ENCODE measurements around the gene GRPR.
"Not testable (repeated sequence)": the region's sequence is repeated elsewhere in the genome, so short reads cannot be mapped to it uniquely, and the experiment has no call there.

The GRPR gene

DNA sequence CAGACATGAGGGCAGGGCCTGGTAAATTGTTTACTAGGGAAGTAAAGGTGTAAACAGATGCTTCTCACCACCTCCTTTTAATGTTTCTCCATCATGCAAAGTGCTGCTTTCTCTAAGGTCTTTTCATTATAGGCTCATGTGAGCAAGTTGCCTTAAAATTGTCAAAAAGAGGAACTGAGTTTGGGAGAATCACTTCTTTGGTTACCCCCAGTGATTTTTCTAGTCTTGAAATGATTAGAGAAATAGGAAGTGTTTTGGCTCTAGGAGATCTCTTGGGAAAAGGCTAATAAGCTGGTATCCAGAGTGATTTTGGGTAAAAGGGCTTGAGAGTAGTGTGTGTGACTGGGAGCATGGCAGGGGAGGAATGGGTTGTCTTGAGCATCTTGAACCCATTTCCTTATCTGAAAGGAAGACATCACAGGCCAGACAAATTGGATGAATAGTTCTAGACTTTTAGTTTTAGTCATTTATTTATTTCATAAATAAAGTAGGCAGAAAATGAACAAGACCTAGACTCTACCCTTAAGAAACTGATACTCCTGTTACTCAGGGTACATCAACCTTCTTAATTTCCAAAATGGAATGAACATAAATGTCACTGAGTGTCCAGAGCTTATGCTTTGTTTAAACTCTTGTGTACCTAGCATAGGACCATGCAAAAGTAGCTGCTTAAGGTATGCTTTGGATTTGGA lies 14.2 kb downstream of the GRPR start:
- DNase-seq, result no peak

DNA sequence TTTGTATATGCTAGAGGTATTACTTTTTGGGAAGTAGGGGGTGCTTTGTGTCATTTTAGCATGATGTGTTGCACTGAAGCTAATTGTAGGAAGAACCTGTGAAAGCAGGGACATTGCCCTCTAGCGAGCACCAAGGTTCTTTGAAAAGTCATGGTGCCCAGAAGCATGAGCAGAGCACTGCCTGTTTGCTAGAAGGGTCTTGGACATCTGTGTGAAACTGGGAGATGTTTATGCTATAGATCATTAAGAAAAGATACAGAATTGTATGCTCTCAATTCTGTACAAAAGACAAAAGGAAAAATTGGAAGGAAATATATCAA lies 14.7 kb downstream of the GRPR start:
- DNase-seq, result no peak

DNA sequence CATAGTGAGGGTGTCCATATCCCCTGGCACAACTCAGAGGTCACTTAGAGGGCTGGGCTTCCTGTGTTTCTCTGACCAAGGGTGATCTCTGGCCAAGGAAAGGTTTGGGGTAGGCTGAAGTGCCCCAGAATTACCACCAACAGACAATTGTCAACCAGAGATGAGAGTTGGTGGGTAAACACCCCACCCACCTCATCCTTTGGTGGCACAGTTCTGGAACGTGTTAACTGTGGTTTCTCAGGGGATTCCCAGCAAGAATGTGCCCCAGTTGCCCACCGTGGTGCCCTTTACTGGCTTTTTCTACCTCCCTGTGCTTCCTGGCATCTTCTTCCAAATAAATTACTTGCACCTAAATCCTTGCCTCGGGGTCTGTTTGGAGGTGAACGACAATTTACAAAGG lies 17.1 kb downstream of the GRPR start:
- no peak for DNase-seq

DNA sequence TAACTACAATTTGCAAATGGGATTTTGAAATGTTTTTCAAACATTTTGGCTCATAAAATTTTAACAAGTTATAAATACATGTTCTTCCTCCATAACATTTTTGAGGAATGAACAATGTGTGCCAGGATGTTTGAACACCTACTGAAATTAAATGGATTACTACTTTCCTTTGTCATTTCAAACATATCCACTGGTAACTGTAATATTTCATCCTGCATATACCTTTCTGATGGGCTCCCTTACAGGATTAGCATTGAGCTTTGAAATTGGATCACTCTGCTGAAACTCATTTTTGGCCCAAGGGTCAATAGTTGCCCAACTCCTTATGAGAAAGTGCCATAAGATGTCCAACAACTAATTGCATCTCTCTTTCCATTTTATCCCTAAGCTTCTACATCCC lies 17.6 kb downstream of the GRPR start:
- DNase-seq, result no peak

DNA sequence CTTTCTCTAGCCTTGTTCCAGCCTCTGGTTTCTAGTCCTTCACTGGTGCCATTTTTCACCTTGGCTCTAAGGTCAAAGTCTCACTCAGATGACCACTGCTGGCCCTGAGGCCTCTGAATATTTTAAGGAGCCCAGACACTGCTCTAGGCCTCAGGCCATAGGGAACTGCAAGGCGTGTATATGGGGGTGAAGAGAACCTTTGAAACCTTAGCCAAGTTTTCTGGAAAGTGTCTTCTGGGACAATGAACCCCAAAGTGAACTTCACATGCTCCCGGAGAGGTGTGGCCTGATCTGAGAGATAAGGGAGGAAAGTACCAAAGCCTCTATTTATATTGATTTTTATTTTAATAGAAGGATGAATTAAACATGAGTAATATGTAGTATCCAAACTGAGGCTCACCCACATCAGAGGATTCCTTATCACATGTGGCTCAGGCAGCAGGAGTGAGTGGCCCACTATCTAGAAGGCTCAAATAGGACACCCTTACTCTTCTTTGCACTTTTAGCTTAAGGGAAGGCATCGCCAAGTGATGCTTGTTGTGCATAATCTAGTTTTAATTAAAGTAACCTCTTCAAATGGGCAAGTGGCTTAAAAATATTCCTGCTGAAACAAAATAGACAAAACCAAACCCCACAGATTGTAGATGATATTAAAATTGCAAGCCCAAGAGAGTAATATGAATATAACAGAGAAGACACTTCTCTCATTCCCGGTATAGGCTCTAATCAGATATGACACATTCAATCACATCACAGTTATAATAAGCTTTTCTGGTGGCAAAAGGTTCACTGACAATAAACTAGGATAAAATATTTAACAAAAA lies 18.3 kb downstream of the GRPR start:
- DNase-seq, result no peak

DNA sequence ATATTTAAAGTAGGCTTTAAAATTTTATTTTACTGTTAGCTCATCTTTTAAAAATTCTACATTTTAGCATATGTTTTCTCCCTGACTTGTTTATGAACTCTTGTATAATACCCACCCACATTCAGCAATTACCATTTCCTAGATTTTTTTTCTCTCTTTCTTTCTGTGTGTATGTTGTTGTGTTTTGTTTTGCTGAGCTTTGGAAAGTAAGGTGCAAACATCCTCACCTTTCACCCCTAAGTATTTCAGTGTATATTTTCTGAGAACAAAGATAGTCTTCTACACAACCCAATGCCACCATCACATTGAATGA lies 18.8 kb downstream of the GRPR start:
- DNase-seq, result no peak

DNA sequence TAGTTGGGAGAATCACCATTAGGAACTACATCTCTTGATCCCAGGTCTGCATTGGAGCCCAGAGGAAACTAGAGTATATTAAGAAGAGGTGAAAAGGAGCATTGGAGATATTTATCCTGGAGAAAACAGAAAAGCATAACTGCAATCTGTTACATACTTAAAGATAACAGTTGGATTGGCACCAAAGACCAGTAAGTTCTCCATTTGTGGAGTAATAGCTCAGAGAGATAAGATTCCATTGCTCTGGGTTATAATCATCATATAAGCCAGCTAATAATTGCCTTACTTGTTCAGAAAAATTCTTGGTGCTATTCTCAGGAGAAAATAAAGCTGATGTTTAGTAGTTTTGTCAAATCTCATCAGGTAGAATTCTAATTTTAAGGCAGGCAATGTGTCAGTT lies 20.6 kb downstream of the GRPR start:
- DNase-seq, result no peak

DNA sequence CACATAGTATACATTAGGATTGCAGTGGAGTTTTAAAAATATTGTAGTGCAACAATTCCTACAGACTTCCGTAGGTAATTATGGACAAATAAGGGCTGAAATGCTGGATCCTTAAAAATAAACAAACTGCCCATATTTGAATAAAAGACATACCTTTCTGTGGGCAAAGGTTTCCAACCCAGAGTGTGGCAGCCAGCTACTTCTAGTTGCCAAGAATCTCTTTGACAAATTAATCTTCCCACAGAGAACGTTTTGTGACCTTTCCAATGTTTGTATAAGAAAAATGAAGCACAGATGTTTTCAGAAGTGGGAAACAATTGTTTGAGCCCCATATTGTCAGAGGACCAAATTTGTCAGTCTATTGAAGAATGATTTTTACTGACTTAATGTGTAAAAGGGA lies 21.1 kb downstream of the GRPR start:
- no peak for DNase-seq

DNA sequence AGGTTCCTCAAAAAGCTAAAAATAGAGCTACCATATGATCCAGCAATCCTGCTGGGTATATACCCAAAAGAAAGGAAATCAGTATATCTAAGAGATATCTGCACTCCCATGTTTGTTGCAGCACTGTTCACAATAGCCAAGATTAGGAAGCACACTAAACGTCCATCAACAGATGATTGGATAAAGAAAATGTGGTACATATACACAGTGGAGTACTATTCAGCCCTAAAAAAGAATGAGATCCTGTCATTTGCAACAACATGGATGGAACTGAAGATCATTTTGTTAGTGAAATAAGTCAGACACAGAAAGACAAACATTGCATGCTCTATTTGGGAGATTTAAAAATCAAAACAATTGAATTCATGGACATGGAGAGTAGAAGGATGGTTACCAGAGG lies 21.7 kb downstream of the GRPR start:
- not testable (repeated sequence) for DNase-seq

DNA sequence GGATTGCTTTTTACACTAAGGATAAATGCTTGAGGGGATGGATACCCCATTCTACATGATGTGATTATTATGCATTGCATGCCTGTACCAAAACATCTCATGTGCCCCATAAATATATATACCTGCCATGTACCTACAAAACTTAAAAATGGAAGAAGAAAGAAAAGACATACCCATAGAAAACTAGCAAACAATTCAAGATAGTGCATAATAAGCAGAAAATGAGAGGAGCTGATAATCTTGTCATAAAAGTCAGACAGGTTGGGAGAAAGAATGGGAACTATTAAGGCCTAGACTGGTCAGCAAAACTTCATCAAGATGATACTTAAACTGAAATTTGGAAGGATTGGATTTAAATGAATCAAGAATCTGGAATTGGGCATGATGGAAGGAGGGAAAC lies 22.3 kb downstream of the GRPR start:
- DNase-seq, result no peak

DNA sequence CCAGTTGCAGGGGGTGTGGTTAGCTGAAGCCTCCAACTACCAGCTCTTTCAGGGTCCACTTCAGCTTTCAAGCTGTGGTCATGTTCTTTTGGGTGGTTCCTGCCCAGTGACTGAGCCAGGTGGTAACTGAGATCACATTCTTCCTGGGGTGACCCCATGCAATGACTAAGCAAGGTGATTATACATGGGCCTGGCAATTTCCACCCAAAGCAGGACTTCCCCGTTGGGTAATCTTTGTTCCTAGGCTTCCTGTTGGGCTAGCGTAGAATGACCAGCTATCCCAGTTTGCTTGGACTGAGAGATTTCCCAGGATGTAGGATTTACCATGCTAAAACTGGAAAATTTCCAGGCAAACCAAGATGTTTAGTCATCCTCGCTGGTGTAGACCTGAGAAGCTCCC lies 25.5 kb downstream of the GRPR start:
- DNase-seq, result no peak

DNA sequence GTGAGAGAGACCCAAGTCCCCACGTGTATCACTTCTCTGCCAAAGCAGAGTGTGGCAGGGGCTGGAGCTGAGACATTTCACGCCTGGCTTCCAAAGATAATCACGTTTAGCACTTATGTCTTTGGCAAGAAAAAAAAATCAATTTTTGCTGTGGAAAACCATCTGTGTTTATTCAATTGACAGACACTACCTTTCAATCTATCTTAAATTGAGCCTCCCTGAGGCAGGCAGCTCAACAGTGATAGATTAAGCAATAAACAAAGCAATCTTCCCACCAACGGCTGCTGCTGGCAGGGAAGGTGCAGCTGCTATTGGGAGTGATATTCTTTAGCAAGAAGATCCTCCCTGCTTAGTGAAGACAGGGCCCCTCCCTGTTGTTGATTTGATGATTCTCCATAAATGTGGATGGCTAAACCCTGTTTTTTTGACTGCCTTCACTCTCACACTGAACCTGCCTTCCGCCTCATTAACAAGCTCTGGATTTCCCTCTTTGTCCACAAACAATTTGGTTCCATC lies 32.3 kb downstream of the GRPR start:
- DNase-seq, result no peak

DNA sequence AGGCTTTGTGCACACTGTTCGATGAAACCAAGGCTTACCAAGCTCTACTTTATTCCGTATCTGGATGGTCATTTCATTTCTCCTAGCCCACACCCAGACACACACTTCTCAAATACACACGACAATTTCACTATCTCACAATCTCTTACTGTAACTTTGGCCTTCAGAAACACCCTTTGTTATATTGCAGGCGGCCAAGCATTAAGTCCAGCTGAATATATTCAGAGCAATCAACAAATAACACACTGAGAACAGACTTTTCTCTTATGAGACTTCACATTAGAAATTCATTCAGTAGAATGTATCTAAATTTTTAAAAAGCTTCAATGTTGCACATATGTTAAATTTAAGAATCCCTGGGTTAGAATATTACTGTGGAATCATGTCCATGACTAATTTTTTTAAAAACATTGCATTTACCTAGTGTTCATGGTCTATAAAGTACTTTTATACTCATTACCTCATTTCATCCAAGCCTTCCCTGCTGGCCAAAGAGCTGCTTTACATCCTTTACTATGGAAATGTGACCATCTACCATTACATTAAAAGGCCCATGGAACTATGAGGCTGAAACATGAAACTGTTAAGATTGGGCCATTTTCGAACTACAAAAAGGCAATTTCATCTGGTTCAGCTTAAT lies 33.4 kb downstream of the GRPR start:
- DNase-seq, result no peak

DNA sequence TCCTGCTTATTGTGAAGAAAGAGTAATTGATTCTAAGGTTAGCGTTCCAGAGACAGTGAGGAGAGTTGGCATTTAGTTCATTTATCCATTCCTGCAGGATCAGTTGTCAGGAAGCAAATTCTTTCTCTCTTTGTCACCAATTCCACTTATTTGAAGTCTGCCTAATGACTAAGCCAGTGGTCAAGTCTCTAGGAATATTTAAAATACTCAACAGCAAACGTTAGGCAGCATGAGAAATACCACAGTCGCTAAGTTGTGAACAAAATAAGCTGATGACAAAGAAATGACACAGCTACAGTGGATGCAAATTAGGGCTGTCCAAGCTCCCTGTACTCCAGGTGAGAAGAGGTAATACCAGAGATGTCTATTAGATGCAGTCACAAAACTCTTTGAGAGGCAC lies 37.4 kb downstream of the GRPR start:
- no peak for DNase-seq

DNA sequence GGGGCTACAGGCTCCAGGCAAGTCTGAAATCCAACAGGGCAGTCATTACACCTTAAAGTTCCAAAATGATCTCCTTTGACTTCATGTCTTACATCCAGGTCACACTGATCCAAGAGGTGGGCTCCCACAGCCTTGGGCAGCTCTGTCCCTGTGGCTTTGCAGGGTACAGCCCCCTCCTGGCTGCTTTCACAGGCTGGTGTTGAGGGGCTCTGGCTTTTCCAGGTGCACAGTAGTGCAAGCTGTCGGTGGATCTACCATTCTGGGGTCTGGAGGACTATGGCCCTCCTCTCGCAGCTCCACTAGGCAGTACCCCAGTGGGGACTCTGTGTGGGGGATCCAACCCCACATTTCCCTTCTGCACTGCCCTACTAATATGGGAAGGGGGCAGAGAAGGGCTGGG lies 37.8 kb downstream of the GRPR start:
- DNase-seq, result not testable (repeated sequence)

DNA sequence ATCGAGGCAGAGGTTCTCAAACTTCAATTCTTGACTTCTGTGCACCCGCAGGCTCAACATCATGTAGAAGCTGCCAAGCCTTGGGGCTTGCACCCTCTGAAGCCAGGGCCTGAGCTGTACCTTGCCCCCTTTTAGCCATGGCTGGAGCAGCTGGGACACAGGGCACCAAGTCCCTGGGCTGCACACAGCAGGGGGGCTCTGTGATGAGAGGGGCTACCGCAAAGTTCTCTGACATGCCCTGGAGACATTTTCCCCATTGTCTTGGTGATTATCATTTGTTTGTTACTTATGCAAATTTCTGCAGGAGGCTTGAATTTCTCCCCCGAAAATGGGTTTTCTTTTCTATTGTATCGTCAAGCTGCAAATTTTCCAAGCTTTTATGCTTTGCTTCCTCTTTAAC lies 39.0 kb downstream of the GRPR start:
- DNase-seq, result no peak

DNA sequence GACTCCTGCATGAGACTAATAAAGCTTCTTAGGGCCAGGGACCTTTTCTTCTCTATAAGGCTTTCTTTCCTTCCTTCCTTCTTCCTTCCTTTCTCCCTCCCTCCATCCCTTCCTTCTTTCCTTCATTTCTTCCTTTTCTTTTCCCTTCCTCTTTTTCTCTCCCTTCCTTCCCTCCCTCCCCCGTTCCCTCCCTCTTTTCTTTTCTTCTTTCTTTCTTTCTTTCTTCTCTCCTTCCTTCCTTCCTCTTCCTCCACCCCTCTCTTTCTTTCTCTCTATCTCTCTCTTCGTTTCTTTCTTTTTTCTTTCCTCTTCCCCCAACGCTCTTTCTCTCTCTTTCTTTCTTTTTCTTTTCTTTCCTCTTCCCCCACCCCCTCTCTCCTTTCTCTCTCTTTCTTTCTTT lies 41.4 kb downstream of the GRPR start:
- no peak for DNase-seq

DNA sequence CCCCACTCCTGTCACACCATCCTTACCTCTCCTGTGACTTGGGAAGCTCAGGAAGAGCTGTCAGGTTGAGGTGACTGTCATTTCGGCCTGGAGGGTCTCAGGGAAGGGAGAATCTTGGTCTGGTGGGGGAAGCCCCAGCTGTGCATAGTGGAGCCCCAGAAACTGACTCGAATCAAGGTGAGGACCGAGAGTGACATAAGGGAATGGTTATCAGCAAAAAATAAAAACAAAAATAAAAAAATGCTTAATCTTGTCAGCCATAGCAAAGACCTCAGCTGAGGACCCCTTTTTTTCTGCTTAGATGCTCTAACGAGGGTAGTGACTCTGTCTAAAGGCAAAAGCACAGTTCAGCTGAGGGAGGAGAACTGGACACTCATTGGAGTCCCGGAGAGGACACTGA lies 43.8 kb downstream of the GRPR start, which contains the start of gene MAGEB17:
MAGEB17 (plus strand) TSS at position 301 of the 400 bp plus-strand sequence. CDS start 2,902 bp downstream, outside the sequence.
- DNase-seq, result no peak

DNA sequence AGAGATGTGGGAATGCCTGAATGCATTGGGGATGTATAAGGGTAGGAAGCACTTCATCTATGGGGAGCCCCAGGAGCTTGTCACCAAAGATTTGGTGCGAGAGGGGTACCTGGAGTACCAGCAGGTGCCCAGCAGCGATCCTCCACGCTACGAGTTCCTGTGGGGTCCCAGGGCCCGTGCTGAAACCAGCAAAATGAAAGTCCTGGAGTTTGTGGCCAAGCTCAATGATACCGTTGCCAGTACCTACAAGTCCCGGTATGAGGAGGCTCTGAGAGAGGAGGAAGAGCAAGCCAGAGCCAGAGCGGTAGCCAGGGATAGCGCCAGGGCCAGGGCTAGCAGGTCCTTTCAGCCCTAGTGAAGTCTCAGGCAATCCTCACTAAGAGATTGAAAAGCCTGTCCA lies 47.7 kb downstream of the GRPR start:
- no peak for DNase-seq

DNA sequence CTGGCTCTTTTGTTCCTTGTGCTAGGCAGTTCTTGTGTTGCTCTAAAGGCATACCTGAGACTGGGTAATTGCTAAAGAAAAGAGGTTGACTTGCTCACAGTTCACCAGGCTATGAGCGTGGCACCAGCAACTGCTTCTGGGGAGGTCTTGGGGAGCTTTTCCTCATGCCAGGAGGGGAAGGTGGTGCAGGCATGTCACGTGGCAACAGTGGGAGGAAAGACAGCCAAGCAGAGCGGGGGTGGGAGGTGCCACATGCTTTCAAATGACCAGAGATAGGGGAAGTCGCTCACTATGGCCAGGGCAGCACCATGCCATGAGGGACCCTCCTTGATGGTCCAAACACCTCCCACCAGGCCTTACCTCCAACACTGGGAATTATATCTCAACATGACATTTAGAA lies 48.6 kb downstream of the GRPR start:
- no peak for DNase-seq

DNA sequence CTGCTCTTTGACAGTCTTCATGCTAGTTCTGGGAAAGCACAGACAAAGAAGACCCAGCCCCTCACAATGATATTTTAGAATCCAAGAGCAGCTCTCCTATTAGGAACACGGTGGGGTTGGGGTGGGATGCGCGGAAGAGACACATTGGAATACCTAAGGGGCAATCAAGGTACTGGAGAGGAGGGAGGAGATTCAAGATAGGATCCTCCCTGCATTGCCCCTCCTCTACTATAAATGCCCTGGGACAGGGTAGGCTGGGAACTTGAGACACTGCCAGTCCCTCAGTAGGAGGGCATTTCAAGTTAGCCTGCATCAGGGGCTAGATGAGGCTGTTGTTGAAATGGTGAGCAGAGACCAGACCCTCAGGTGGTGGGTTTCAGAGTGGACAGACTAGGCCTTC lies 49.0 kb downstream of the GRPR start:
- no peak for DNase-seq

DNA sequence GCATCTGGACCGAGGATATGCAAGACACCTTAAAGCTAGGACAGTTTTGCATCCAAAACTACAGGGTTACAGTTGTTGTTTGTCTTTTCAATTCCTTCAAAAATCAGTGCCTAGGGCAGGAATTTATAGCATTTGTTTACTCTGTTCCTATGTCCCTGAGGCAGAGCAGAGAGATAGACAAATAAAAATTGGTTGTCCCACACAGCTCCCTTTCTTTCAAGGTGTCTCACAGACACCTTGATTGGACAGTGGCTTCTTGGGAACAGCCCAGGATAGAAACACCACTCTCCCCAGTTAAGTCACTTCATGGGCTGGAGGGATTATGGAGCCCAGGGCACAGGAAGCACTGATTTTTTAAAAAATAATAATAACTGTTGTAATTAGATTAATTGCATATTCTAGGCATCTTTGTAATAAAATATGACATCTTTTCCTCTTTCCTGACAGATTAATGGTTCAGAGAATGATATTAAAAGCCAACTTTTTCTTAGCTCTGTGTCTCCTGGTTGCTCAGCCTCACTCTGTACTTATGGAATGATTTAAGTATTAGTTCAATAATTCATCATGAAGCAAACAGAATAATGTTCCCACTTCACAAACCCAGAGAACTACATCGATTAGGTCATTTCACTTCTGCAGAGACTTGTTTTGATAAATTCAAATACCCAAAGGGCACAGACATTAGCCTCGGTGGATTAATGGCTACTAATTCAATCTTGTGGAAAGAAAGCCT lies 52.1 kb downstream of the GRPR start:
- DNase-seq, result no peak

DNA sequence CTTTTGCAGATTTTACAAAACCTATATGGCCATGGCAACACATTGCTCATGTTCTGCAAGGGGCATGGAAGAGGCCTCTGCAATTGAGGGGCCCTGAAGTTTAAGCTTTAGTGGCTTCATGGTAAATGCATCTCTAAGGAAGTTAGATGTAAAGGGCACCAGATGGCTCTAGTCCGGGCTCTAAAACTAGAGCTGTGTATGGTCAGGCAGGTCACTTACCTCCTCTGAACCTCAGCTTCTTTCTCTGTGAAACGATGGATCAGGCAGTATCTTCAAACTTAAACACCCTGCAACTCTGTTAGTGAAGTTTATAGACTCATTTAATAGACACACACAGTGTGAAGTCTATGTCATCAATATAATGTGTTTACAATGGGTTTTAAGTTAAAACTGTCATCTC lies 53.9 kb downstream of the GRPR start:
- no peak for DNase-seq
